Testis (tissue), 2 donors: ENCODE data around the gene KIAA1958.

Experiments used
- CTCF ChIP-seq, 3 experiments: fragments of 450-650 bp in 2 of 3; fragments of 200-600 bp in 1 of 3; sonication (generic) in 1 of 3; IDR thresholded peaks; one replicate each; pipeline ENCODE4 v1.5.1; 2016 to 2019; ENCODE audit warnings: antibody characterized with exemption in 3 of 3, mild to moderate bottlenecking in 2 of 3, moderate library complexity in 1 of 3
- POLR2A ChIP-seq: fragments of 450-650 bp; IDR thresholded peaks from one replicate; pipeline ENCODE4 v1.6.1; 2017; ENCODE audit warnings: antibody characterized with exemption, mild to moderate bottlenecking, moderate library complexity

- TF ChIP-seq CTCF (IDR thresholded peaks at IDR 0.05) (no peak), POLR2A (no peak)
These were observed 576 bp downstream of the KIAA1958 start for GRCh38 chr9:112487008-112487798.
